Lower lobe of right lung (tissue), 2 donors: ENCODE measurements around the gene NUDT14. TPM values are rescaled to one million over a fixed set of nuclear protein-coding genes. Genes with fewer than 3 reads are reported as not detected.

Source experiments
- ATAC-seq, 2 donors: fragments of 200-7000 bp; cut with Tn5 transposase; one replicate each; pipeline ENCODE4 v1.9.1; 2020 to 2022; ENCODE audit warnings: mild to moderate bottlenecking in 2 of 2, moderate library complexity in 2 of 2
- DNase-seq: peaks from one replicate; pipeline ENCODE4 v3.0.0-alpha.2; 2020
- H3K27ac ChIP-seq: fragments of 200-600 bp; one replicate; pipeline ENCODE4 v1.8.0; 2022
- H3K27me3 ChIP-seq: fragments of 200-600 bp; one replicate; pipeline ENCODE4 v1.8.0; 2022; ENCODE audit warnings: low read depth
- H3K36me3 ChIP-seq: fragments of 200-600 bp; one replicate; pipeline ENCODE4 v1.8.0; 2022; ENCODE audit warnings: mild to moderate bottlenecking
- H3K4me1 ChIP-seq: fragments of 200-600 bp; one replicate; pipeline ENCODE4 v1.8.0; 2022
- H3K4me3 ChIP-seq: fragments of 200-600 bp; one replicate; pipeline ENCODE4 v1.8.0; 2022; ENCODE audit warnings: mild to moderate bottlenecking
- H3K9me3 ChIP-seq: fragments of 200-600 bp; one replicate; pipeline ENCODE4 v1.8.0; 2022
- CTCF ChIP-seq: fragments of 200-600 bp; IDR thresholded peaks from one replicate; pipeline ENCODE4 v1.8.0; 2022; ENCODE audit warnings: antibody characterized with exemption, mild to moderate bottlenecking
- intact Hi-C: fragments of 100-400 bp; cut with DNase I; formaldehyde crosslinking; loops from one replicate; pipeline ENCODE4 v1.11.0; 2022
- total RNA-seq: library from RNA; stranded (reverse); fragmentation: NEBNext Ultra II Directional; extraction: Animal tissue kit (Norgen Biotek cat#: 25700); gene quantifications from one replicate; pipeline ENCODE4 v1.2.1, GENCODE V29; 2021
- donor health status: DM: no; HTN: yes; CAD: no; lungs with severe emphysema.

NUDT14 gene
- total RNA-seq, 1 donor from 2014 or later: 54.5 TPM

GRCh38 chr14:105161309-105161708 lies 19.8 kb downstream of the NUDT14 start:
- intact Hi-C loops: no loop called here
- DNase-seq: no peak

GRCh38 chr14:105160776-105161175 lies 20.3 kb downstream of the NUDT14 start:
- intact Hi-C loops: no loop called here

More at GRCh38 chr14:105161309-105161708, 19.8 kb downstream of the NUDT14 start:
- H3K27me3 ChIP-seq: peaks cover 2% of the 10 kb centered on the region
- no peak overlapping the region for H3K27ac ChIP-seq
- H3K4me1 ChIP-seq: peaks cover 14% of the 10 kb centered on the region
- no peaks in the 10 kb centered on the region for H3K36me3 ChIP-seq
- H3K4me3 ChIP-seq: no peak overlapping the region
- TF ChIP-seq CTCF: no peak
- ATAC-seq: no peak
- no peaks in the 10 kb centered on the region for H3K9me3 ChIP-seq

GRCh38 chr14:105159344-105159743 lies 21.8 kb downstream of the NUDT14 start:
- no peak for DNase-seq
- no peaks in the 10 kb centered on the region for H3K9me3 ChIP-seq
- H3K27me3 ChIP-seq: no peaks in the 10 kb centered on the region
- intact Hi-C loops: no loop called here
- no peak for ATAC-seq
- no peaks in the 10 kb centered on the region for H3K4me1 ChIP-seq
- no peaks in the 10 kb centered on the region for H3K36me3 ChIP-seq
- H3K4me3 ChIP-seq: no peak overlapping the region
- no peak for TF ChIP-seq CTCF
- H3K27ac ChIP-seq: no peak overlapping the region

More at GRCh38 chr14:105160776-105161175, 20.3 kb downstream of the NUDT14 start:
- no peak for TF ChIP-seq CTCF
- DNase-seq (no peak), ATAC-seq (no peak)
- H3K9me3 ChIP-seq: no peaks in the 10 kb centered on the region
- H3K27me3 ChIP-seq: no peaks in the 10 kb centered on the region
- no peak overlapping the region for H3K4me3 ChIP-seq
- no peaks in the 10 kb centered on the region for H3K36me3 ChIP-seq
- H3K27ac ChIP-seq: no peak overlapping the region
- H3K4me1 ChIP-seq: peaks cover 9% of the 10 kb centered on the region

- Histone ChIP-seq H3K27me3 (no peaks in the 10 kb centered on the region), H3K9me3 (no peaks in the 10 kb centered on the region), H3K4me1 (no peaks in the 10 kb centered on the region), H3K27ac (no peak overlapping the region), H3K36me3 (no peaks in the 10 kb centered on the region), H3K4me3 (no peak overlapping the region)
- TF ChIP-seq CTCF: no peak
- intact Hi-C loops: no loop called here
- ATAC-seq (no peak), DNase-seq (no peak)
Observed at GRCh38 chr14:105158794-105159193, 22.3 kb downstream of the NUDT14 start.

- no peak for ATAC-seq
- H3K4me1 ChIP-seq: peaks cover 5% of the 10 kb centered on the region
- no peak for TF ChIP-seq CTCF
- H3K27me3 ChIP-seq: no peaks in the 10 kb centered on the region
- no peaks in the 10 kb centered on the region for H3K9me3 ChIP-seq
- no peak overlapping the region for H3K4me3 ChIP-seq
- H3K27ac ChIP-seq: no peak overlapping the region
- intact Hi-C loops: no loop called here
- DNase-seq: no peak
- no peaks in the 10 kb centered on the region for H3K36me3 ChIP-seq
Observed at GRCh38 chr14:105157872-105158271, 23.2 kb downstream of the NUDT14 start.
